Right hindlimb (tissue), 1 donor: ENCODE measurements around the gene NFKB1.
"Not testable (repeated sequence)": the region's sequence is repeated elsewhere in the genome, so short reads cannot be mapped to it uniquely, and the experiment has no call there.

ENCODE experiments used
- DNase-seq: peaks from one replicate; pipeline ENCODE4 v3.0.0-alpha.2; 2018

NFKB1 gene

DNA sequence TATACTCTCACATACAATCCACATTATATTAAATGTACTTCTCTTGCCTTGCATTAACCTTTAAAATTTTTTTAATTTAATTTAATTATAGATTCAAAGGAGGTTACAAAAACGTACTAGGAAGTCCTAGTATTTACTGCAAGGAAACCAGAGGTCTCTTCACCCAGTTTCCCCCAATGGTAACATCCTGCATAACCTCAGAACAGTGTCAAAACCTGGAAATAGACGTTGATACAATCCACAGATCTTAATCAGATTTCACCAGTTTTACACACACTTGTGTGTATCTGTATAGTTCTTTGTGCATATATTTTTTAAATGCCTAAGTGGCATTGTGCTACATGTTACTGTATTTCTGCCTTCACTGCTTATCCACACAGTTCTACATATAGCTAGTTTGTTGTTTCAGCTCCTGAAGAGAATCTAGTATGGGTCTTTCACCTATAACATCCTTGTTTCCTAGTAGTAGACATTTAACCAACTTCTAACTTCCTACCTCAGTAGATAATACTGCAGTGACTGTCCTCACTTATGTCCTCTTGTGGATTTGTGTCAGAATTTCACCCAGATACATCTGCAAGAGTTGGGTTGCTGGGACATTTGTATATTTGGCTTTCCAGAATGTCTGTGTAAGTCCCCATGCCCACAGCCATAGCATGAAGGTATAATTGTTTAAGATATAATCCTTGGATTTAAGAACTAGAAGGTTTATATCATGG, 103.2 kb downstream of the NFKB1 start:
- no peak for DNase-seq

DNA sequence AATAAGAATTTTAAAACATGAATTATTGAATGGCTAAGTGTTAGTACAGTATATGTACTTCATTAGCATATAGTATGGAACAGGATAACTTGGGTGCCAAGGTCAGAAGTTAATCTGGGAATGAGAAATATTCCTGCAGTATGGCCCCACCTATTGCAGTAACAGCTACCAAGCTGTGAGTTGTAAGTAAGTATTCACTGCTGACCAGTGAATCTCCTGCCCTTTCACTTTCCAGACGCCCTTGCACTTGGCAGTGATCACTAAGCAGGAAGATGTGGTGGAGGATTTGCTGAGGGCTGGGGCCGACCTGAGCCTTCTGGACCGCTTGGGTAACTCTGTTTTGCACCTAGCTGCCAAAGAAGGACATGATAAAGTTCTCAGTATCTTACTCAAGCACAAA, 105.1 kb downstream of the NFKB1 start:
- DNase-seq: no peak

DNA sequence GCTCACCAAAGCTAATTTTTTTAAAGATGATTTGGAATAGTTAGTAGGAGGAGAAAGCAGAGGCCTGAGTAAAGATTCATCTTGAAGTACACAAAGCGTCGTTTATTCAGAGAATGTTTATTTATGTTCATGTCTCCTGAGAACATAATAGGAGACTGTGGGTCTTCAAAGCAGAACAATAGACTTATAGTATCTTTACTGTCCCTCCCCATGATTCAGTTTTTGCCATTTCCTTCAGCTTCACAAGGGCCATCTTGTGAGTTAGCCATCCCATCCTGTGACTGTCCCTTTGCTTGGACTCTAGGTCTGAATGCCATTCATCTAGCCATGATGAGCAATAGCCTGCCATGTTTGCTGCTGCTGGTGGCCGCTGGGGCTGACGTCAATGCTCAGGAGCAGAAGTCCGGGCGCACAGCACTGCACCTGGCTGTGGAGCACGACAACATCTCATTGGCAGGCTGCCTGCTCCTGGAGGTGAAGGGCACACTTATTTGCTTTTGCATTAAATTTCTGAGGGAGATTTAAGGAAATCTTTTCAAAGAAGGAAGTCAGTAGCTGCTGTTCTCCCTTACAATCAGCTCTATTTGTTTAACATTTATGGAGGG, 105.8 kb downstream of the NFKB1 start:
- DNase-seq: no peak

DNA sequence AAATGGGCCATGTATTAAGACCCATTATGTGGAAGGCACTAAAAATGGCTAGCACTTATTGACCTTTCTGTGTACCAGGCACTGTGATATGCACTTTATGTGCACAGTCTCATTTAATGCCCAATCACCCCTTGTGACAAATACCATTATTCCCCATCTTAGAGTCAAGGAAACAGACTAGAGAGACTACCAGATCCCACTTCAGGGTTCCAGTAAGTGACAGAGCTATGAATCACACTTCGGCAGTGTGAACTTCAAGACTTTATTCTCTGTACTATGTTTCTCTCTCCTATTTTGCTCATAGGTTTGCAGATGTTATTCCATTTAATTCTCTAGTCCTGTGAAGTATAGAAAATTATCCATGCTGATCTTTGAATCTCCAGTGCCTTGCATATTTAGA, 107.0 kb downstream of the NFKB1 start:
- DNase-seq: no peak

DNA sequence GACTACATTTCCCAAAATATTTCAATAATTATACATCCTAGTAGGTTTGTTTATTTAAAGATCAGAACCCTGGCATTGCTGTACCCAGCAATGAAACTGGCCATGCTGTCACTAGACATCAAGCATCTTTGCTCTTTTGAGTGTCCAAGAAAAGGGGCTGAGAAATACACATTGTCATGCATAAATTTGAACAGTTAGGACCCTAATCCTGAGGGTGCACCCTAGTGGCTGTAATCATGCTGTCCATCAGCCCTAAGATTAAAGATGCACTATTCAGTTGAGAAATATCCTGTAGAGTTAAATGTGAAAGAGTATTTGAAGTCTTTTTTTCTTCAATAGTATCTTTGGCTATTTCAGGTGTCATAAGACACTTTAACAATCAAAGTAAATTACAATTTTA, 108.8 kb downstream of the NFKB1 start:
- DNase-seq: no peak

DNA sequence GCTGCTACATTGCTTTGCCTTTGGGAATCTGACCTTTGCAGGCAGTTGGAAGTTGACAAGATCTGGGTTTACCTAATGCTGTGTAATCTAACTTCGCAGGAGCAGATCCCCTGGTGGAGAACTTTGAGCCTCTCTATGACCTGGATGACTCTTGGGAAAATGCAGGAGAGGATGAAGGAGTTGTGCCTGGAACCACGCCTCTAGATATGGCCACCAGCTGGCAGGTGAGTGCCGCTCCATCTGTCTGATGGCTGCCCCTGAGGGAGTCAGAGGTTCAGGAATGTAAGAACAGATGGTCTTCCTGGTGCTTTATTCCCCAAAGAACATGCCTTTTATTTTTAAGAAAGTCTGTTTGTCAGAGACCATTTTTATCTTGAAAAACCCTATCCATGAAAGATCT, 109.3 kb downstream of the NFKB1 start:
- DNase-seq: no peak

DNA sequence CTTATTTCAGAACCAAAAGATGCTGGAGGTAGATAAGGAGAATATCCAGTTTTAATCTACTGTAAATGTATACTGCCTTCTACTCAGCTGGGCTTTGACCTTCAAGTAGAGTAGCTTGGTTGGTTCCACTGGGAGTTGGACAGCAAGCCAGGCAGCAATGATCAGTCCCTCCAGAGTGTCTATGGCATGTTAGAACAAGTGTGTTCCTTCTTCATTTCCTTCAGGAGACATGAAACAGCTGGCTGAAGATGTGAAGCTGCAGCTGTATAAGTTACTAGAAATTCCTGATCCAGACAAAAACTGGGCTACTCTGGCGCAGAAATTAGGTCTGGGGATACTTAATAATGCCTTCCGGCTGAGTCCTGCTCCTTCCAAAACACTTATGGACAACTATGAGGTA, 111.1 kb downstream of the NFKB1 start:
- DNase-seq: no peak

DNA sequence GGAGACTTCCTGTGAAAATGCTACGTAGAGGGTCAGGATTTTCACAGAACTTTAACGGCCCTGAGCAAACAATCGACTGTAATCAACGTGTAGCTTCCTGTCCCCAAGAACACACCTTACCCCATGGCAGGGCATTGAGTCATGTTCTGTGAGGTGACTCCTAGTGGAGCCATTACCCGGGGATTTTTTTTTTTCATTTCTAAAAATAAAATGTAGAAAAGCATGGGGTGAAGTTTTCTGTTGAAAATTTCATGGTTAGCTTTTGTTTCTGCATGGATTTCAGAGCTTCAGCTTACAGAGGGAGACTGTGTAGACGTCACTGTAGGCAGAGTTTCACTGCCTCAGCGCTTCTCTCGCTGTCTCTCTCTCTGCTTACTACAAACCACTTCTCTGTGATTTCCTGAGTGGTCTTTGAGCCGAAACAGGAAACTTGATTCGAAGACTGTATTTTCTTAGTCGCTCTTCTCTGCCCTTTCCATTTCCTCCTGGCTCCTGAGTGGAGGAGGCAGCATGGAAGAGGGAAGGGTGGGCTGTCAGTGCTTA, 111.7 kb downstream of the NFKB1 start:
- no peak for DNase-seq

DNA sequence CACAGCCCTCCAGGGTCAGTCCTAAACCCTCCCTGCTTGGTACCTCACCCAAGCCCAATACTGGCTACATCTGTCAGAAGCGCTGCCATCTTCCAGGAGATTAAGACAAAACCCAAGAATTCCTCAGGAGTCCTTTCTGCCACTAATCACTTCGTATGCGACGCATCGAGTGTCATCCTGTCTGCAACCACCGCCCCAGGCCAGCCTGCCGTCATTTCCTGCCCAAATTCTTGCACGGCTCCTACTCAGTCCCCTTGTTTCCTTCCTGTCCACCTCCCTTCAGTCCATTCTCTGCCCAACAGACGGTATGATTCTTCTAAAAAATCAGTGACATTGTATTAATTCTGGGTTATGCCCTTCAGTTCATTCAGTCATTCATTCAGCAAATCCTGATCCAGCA, 113.6 kb downstream of the NFKB1 start:
- no peak for DNase-seq

DNA sequence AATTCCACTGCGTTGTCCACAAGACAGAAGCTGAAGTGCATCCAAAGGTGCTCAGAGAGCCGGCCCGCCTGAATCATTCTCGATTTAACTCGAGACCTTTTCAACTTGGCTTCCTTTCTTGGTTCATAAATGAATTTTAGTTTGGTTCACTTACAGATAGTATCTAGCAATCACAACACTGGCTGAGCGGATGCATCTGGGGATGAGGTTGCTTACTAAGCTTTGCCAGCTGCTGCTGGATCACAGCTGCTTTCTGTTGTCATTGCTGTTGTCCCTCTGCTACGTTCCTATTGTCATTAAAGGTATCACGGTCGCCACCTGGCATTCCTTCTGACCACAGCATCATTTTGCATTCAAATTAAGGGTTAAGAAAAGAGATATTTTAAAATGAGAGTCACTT, 115.5 kb downstream of the NFKB1 start:
- DNase-seq: peak; percentile 31

DNA sequence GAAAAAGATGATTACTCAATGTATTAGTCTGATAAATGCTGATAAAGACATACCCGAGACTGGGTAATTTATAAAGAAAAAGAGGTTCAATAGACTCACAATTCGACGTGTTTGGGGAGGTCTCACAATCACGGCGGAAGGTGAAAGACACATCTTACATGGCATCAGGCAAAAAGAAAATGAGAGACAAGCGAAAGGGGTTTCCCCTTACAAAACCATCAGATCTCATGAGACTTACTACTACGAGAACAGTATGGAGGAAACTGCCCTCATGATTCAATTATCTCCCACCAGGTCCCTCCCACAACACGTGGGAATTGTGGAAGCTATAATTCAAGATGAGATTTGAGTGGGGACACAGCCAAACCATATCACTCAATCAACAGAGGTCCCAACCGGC, 117.9 kb downstream of the NFKB1 start:
- not testable (repeated sequence) for DNase-seq

DNA sequence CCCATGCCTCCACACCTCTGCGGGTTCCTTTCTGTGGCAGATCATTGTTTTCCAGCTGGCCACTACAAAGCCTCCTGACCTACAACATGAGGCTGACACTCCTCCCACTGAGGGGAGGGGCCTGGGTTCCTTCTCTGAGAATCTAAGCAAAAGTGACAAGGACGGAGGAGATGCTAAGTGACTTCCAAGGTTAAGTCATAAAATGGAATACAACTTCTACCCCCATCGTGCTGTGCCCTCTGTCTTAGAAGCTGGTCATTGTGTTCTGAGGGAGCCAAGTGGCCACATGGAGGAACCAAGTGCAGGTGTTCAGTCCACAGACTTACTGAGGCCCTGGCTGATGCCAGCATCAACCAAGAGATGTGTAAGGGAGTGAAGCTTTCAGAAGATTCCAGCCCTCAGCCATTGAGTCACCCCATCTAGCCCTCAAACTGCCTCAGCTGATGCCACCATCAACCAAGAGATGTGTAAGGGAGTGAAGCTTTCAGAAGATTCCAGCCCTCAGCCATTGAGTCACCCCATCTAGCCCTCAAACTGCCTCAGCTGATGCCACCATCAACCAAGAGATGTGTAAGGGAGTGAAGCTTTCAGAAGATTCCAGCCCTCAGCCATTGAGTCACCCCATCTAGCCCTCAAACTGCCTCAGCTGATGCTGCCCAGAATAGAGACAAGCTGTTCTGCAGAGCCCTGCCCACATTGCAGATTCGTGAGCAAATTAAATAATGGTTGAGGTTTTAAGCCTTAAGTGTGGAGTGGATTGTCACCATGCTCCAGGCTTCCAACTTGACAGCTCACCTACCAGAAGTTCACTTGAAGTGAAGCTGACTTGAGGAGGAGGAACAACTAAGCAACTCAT, 118.8 kb downstream of the NFKB1 start:
- not testable (repeated sequence) for DNase-seq

DNA sequence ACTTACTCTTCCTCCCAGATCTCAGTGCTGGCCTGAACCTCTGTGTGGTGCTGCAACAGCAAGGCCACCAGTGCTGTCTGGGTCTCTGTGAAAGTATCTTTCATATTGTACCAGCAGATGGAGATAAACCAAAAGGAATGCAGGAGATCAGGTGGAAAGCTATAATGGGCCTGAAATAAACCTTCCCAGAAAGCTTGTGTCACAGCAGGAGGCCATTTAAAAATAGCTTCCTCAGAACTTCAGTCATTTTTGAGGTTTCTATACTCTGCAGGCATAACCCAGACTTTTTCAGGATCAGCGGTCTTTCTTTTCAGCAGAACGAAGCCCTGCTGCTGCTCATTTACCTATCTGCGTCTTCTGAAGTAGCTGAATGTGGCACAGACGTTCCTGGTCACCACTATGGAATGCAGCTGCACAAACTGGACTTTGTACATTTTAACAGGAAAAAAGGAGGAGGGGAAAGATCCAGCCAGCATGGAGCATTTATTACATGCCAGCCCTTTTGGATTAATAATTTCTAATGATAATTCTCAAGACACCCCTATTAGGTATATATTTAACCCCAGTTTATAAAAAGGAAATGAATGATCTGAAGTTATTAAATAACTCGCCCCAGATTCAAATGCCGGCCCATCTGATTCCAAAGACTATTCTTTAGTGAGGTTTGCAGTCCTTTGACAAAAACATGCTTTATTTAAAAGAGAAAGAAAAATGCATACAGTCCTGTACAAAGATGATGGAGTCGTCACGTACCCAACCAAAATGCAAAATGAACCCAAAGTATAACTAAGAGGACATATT, 119.7 kb downstream of the NFKB1 start:
- DNase-seq: peak; percentile 34

DNA sequence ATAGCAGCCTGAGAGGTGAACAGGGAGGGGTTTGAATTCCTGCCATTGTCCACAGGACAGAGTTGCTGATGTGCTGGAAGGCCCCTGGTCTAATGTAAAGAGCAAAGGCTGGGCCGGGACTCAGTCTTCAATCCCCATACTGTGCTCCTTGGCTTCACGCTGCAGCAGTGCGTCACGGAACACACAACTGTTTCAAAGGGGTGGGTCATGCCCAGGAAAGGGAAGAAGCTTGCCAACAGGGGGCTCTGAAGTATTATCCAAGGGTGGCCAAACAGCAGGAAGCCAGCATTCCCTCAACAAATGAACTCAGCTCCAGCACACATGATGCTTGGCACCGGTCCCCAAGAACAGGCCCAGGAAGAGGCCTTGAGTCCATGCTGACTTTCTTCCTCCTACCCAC, 122.5 kb downstream of the NFKB1 start:
- DNase-seq: peak; percentile 54

DNA sequence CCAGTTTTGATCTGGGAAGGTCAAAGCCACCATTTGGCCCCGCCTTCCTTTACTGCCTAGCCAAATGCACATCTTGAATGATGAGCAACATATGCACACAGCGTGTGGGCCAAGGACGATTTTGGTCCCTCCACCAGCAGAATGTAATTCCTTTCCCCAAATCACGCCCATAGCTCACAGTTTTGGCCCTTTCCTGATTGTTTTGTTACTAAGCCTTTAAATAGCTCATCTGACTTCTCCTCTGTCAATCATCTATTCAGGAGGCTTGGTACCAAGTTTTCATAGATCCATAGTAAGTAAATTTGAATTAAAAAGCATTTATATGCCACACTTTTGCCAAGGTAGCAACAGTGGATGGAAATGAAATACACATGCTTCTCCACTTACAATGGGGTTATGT, 123.3 kb downstream of the NFKB1 start:
- DNase-seq: no peak

DNA sequence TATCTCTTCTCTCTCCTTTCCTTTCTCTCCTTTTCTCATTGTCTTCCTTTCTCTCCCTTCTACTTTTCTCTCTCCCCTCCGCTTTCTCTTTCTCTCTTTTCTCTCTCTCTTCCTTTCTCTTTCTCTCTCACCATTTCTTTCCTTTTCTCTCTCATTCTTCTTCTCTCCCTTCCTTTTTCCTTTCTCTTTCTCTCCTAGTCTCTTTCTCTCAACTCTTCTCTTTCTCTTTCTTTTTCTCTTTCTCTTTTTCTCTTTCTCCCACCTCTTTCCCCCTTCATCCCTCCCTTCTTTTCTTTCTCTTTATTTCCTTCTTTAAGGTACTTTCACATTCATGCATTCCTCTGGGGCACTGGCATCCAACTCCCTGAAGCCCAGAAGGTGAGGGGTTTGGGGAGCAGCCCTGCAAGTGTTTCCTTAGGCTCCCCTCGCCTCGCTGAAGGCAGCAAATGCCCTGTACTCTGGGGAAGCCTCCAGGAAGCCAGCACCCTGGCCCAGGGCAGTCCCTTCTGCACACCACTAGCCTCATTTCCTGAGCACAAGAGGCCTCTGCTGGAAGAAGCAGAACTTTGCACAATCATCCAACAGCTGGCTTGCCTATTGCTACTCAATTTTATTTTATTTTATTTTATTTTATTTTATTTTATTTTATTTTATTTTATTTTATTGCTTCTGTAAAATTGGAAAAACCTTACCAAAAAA, 124.2 kb downstream of the NFKB1 start:
- no peak for DNase-seq

DNA sequence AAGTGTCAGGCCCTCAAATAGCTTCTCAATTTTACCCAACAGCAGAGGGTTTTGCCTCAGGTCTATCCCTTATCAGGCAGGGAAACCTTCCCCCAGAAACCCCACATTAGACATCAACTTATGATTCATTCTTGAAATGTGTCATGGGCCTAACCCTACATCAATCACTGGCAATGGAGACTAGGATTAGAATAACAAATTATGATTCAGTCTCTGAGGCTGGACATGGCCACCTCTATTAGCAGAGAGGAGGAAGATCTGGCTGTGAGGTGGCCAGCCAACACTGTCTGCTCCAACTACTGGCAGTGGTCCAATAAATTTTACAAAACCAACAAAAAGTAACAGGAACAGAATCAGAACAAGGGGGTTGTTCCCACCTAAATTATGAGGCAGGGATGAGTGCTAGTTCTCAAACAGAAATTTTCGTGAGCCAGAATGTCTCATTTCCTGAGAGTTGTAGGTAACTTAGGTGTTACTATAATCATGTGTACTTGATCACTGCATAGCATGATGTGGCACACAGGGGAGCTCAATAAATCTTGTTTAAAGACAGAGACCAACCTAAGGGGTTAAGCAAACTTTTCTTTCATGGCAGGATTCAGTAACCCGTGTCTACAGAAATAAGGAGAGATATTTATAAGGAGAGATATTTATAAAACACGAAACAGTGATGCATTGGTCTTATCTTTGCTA, 126.8 kb downstream of the NFKB1 start:
- DNase-seq: no peak

DNA sequence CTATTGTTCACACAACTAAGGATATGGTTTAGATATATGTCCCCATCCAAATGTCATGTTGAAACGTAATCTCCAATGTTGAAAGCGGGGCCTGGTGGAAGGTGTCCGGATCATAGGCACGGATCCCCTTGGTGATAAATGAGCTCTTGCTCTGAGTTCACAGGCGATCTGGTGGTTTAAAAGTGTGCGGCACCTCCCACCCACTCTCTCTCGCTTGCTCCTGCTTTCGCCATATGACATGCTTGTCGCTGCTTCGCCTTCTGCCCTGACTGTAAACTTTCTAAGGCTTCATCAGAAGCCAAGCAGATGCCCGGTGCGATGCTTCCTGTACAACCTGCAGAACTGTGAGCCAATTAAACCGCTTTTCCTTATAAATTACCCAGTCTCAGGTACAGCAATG, 128.5 kb downstream of the NFKB1 start:
- DNase-seq: no peak

DNA sequence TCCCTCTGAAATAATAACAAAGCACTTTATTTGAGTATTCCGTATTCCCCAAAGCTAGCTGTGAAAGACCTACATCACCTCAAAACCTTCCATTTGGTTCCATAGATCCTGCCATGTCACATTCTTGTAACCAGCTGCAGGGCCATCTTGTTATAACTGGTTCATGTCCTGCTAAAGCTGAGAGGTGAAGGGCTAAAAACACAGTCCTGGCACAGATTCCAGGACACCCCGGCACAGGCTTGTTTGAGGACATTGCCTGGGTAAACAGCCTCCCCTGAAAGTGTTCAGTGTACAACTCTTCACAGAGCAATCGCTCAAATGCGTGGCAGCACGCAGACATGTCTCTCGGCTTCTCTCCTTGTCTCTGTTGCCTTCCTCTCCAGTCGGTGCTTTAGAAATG, 130.5 kb downstream of the NFKB1 start:
- no peak for DNase-seq

DNA sequence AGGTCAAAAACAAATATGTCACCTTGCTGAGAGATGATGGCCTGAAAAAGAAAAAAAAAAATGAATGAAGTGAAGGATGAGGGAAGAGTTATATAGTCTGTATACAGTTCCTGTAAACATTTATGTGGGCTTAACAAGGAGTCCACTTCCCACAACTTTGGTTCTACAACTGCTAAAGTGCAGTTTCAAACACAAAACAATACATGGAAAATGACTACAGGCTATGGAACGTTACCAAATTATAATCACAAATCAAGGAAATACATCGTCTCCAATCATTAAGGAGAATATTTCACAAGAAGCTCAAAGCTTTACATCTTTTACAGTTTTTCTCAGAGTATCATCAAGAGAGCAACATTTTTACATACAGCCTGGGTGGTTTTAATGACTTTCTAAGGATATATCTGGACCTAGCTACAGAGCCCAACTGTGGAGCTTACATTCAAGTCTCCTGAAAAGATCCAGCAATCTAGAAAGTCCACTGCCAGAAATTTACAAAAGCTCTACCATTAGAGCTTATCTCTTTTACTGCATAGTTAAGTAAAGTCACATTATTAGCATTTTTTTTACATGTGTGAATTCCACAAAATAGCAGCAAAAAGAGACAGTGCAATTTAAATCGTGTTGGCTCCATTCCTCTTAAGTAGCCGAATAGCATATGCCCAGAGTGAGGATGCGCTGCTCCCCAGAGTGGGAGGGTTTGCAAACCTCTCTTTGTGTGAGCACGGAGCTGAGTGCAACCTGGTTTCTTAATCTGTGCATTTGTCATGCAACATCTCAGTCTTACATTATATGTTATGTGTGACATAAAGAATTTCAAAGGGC, 131.3 kb downstream of the NFKB1 start:
- no peak for DNase-seq

DNA sequence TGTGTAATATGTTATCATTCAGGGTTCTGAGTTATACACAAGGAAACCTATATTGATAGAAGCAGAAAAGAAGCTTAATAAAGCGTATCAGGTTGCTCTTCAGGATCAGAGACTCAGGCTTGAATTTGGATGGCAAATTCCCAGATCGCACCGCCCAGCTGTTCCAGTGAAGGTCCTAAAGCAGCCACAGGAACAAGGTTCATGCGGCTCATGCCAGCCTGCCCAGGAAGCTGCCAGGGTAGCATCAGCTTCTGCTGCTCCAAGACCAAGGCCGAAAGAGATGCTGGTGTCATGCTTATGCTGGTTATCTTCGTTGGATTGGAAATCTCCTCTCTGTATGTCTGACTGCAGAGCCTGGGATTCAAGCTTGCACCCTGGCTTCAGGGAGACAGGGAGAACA, 131.9 kb downstream of the NFKB1 start:
- no peak for DNase-seq
